GM12801 (cell line): ENCODE data around the gene RTN3.

ENCODE experiments used
- TF ChIP-seq, protein P1 (sequence below): IDR thresholded peaks from one replicate; pipeline ENCODE4 v1.5.1; 2011; ENCODE audit warnings: control low read depth; ENCODE audit not compliant: insufficient read length; ENCODE audit errors: extremely low read depth

Gene RTN3

DNA sequence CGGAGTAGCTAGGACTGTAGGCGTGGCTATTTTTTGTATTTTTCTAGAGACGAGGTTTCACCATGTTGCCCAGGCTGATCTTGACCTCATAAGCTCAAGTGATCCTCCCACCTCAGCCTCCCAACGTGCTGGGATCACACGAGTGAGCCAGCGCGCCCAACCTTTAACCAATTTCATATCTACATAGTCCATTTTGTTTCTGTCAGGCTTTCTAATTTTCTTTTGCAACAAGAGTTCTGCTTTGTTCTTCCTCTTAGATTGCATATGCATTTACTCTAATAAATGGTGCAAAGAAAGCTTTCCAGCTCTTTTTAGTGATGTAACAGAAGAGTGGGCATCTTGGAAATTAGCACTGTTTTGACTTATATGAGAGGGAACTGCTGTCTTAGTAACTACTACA, 13.3 kb downstream of the RTN3 start:
- TF ChIP-seq, protein P1, sequence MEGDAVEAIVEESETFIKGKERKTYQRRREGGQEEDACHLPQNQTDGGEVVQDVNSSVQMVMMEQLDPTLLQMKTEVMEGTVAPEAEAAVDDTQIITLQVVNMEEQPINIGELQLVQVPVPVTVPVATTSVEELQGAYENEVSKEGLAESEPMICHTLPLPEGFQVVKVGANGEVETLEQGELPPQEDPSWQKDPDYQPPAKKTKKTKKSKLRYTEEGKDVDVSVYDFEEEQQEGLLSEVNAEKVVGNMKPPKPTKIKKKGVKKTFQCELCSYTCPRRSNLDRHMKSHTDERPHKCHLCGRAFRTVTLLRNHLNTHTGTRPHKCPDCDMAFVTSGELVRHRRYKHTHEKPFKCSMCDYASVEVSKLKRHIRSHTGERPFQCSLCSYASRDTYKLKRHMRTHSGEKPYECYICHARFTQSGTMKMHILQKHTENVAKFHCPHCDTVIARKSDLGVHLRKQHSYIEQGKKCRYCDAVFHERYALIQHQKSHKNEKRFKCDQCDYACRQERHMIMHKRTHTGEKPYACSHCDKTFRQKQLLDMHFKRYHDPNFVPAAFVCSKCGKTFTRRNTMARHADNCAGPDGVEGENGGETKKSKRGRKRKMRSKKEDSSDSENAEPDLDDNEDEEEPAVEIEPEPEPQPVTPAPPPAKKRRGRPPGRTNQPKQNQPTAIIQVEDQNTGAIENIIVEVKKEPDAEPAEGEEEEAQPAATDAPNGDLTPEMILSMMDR: no peak

DNA sequence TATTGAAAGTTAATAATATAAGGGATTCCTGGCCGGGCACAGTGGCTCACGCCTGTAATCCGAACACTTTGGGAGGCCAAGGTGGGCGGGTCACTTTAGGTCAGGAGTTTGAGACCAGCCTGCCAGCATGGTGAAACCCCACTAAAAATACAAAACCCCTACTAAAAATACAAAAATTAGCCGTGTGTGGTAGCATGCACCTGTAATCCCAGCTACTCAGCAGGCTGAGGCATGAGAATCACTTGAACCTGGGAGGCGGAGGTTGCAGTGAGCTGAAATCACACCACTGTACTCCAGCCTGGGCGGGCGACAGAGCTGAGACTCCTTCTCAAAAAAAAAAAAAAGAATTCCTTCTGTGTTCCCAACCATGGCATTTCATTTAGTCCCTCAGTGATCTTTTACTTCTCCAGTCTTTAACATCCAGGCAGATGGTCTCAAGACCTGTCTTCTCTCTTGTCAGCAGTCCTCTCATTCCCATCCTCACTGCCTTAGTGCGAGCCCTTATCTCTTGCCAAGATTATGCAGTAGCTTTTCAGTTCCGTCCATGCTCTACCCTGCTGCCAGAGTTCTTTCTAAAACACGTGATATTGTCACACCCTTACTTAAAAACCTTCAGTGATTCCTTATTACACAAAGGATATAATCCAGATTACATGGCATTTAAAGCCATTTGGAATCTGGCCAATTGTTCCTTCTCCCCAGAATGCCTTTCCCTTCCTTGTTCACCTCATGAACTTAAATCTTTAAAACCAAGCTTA, 17.9 kb downstream of the RTN3 start:
- TF ChIP-seq, protein P1: no peak

DNA sequence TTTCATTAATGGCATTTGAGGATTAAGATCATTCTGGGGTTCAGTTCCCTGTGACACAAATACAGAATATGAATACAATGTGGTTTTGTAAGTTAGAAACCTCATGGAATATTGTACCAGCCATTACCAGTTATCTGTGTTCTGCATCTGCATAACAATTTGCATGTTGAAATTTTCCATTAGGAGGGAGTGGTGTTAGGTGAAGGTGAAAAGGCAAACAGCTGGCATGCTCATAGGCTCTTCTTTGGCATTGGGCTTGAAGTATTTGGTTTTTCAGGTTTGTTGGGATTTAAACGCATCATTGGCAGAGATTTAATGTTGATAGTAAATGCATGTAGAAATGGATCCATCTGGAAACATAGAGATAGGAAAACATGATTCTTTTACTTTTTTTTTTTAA, 18.6 kb downstream of the RTN3 start:
- TF ChIP-seq, protein P1: no peak

DNA sequence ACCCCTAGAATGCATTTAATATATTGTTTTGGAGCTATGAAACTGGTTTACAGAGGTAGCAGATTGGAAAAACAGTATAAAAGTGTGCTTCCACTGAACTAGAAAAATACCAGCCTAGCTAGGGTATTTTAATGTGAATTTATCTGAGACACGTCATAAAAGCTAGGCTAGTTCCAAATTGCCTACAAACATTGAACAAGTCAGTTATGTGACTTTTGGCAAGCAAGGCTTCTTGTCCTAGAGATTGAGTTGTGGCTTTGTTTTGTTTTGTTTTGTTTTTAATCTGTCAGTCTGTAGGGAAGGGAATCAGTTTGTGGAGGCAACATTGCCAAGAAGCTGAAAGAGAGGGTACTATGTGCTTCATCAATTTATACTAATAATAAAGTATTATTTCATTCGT, 24.2 kb downstream of the RTN3 start:
- TF ChIP-seq, protein P1: no peak

DNA sequence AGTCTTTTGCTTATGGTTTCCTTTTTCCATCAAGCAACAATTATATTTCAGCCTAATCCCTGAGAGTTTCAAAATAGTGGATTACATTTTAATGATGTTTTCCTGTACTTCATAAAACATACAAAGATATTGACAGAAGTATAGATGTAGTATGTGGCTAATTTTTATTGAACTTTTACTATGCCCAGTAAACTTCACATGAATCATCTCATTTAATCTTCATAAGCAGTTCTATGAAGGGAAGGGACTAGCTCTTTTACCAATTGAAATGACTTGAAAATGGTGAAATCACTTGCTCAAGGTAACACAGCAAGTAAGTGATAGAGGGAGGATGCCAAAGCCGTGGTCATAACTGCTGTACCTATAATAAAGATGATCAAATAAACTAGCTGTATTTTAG, 27.5 kb downstream of the RTN3 start:
- TF ChIP-seq, protein P1: no peak

DNA sequence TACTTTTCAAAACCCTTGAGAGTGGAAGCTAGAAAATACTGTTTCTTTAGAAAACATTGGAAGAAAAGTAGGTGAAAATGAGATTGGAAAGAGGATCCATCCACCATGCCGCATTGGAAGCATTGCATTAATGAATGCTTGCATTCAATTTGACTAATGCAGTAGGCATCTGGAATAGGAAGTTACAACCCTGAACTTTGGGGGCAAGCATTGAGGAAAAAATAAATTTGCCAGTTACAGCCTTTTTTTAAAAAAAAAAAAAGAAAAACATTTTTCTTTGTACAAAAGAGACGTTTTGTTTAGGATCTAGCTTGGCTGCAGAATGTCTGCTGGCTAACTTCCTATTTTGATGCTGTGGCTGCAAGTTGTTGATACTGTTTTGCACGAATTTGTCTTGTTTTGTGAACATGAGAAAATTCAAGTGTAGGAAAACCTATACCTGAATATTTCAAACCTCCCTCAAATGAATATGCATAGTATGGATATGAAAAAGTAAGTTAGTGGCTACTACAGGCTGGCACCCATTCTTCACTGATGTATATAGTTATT, 28.1 kb downstream of the RTN3 start:
- TF ChIP-seq, protein P1: no peak

DNA sequence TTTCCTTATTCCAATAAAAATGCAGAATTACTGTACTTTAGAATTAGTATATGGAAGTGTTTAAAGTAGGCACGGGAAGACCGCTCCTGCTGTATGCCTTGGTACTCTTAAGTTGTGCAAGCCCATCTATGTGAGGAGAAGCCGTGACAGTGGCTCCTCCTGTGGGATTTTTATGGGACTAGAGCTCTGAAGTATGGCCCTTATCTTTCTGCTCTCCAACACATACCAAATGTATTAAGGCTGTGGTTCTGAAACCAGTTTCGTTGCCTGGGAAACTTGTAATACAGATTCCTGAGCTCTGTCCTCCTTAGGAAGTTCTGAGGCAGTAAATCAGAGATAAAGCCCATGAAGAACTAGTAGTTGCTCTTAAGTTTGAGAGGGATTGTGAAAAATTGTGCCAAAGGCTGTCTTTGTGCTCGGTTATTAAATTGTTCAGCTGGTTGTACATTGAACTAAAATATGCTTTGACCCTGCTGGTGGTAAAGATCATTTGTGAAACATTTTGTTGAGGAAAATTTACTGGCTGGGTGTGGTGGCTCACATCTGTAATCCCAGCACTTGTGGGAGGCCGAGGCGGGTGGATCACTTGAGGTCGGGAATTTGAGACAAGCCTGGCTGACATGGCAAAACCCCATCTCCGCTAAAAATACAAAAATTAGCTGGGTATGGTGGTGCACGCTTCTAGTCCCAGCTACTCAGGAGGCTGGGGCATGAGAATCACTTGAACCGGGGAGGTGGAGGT, 29.3 kb downstream of the RTN3 start:
- TF ChIP-seq, protein P1: no peak
